ENCODE data around the gene TRIM69. TPM values are rescaled to one million over a fixed set of nuclear protein-coding genes. Genes with fewer than 3 reads are reported as not detected.

TRIM69 gene
- polyA plus RNA-seq, 1 donor from 2014 or later, result 38.3 TPM

GRCh38 chr15:44804298-44805046, 68.1 kb downstream of the TRIM69 start:
- Histone ChIP-seq H2AFZ (ENCODE audit: low read depth, low read length) (no peak overlapping the region), H3K79me2 (replicated peaks; ENCODE audit: insufficient read depth, low read length) (no peaks in the 10 kb centered on the region)
- TF ChIP-seq SMC3 (conservative IDR thresholded peaks at IDR 0.05; ENCODE audit: poor library complexity), result no peak
- no peak for TF ChIP-seq CTCF (IDR thresholded peaks at IDR 0.05; ENCODE audit: poor library complexity, severe bottlenecking)

GRCh38 chr15:44808557-44808956, 72.2 kb downstream of the TRIM69 start:
- no peaks in the 10 kb centered on the region for H3K36me3 ChIP-seq (ENCODE audit: insufficient read depth, low read length)
- H3F3A ChIP-seq (ENCODE audit: insufficient read depth, low read length, poor library complexity, severe bottlenecking), result no peaks in the 10 kb centered on the region
- H3K4me3 ChIP-seq (ENCODE audit: low read length), result no peak overlapping the region
- H3K9me3 ChIP-seq (ENCODE audit: low read length), result no peaks in the 10 kb centered on the region
- H3K9me2 ChIP-seq (ENCODE audit: insufficient read depth, low read length), result no peaks in the 10 kb centered on the region
- no peaks in the 10 kb centered on the region for H4K20me1 ChIP-seq (ENCODE audit: insufficient read depth)
- no peak overlapping the region for H3K9ac ChIP-seq (ENCODE audit: low read length)
- H3K4me2 ChIP-seq (ENCODE audit: low read length), result no peak overlapping the region
- H3K27ac ChIP-seq (ENCODE audit: low read length), result no peak overlapping the region
- TF ChIP-seq SMC3 (conservative IDR thresholded peaks at IDR 0.05; ENCODE audit: poor library complexity) (no peak), CTCF (IDR thresholded peaks at IDR 0.05; ENCODE audit: poor library complexity, severe bottlenecking) (no peak), REST (IDR thresholded peaks at IDR 0.05; ENCODE audit: borderline replicate concordance) (no peak), MXI1 (conservative IDR thresholded peaks at IDR 0.05; ENCODE audit: poor library complexity, severe bottlenecking) (no peak), POLR2AphosphoS5 (IDR thresholded peaks at IDR 0.05) (no peak), EP300 (conservative IDR thresholded peaks at IDR 0.05; ENCODE audit: poor library complexity, severe bottlenecking) (no peak), TAF1 (IDR thresholded peaks at IDR 0.05; ENCODE audit: low read depth) (no peak), EZH2 (IDR thresholded peaks at IDR 0.05; ENCODE audit: borderline replicate concordance, insufficient read depth, low read length, poor library complexity, severe bottlenecking) (no peak), RAD21 (conservative IDR thresholded peaks at IDR 0.05) (no peak)
- no peaks in the 10 kb centered on the region for H3K27me3 ChIP-seq (ENCODE audit: insufficient read depth, low read depth, low read length)
- no peak overlapping the region for H2AFZ ChIP-seq (ENCODE audit: low read depth, low read length)
- no peaks in the 10 kb centered on the region for H3K79me2 ChIP-seq (replicated peaks; ENCODE audit: insufficient read depth, low read length)

More at GRCh38 chr15:44804298-44805046, 68.1 kb downstream of the TRIM69 start:
- Histone ChIP-seq H3K4me3 (ENCODE audit: low read length) (no peak overlapping the region), H3K4me2 (ENCODE audit: low read length) (no peak overlapping the region), H3K27ac (ENCODE audit: low read length) (no peak overlapping the region), H3K9ac (ENCODE audit: low read length) (no peak overlapping the region), H3K27me3 (ENCODE audit: insufficient read depth, low read depth, low read length) (no peaks in the 10 kb centered on the region), H3K9me2 (ENCODE audit: insufficient read depth, low read length) (no peaks in the 10 kb centered on the region), H4K20me1 (ENCODE audit: insufficient read depth) (no peaks in the 10 kb centered on the region), H3K9me3 (ENCODE audit: low read length) (no peaks in the 10 kb centered on the region), H3K36me3 (ENCODE audit: insufficient read depth, low read length) (no peaks in the 10 kb centered on the region), H3F3A (ENCODE audit: insufficient read depth, low read length, poor library complexity, severe bottlenecking) (no peaks in the 10 kb centered on the region)
